HG02763 (cell line): Measurements from ENCODE around the gene PAF1.

Experiments
- ATAC-seq: cut with Tn5 transposase; IDR thresholded peaks from one replicate; pipeline ENCODE4 v1.9.1; 2021; ENCODE audit warnings: mild to moderate bottlenecking, moderate library complexity; ENCODE audit not compliant: unreplicated experiment

PAF1 gene

DNA sequence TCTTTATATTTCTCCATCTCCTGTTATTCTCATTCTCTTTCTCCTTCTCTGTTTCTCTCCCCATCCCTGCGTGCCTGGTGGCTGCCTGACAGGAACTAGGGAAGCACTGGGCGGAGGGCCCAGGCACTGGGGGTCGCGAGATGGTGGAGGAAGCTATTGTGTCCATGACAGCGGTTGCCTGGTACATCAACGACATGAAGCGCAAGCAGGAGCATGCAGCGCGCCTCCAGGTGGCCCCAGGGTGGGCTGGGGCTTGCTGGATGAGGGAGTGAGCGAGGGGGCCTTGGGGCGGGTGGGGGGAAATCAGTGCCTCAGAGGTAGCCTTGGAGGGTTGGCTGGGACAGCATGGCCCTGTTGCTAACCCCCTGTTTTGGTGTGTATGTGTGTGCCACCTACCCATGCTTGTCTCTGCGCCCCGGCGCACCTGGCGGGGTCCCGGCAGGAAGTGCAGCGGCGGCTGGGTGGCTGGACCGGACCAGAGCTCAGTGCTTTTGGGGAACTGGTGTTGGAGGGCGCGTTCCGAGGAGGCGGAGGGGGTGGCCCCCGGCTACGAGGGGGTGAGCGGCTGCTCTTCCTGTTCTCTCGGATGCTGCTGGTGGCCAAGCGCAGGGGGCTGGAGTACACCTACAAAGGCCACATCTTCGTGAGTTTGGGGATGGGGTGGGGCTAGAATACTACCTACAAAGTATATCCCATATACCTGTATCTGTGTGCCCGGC lies 26.7 kb upstream of the PAF1 start:
- ATAC-seq = no peak

DNA sequence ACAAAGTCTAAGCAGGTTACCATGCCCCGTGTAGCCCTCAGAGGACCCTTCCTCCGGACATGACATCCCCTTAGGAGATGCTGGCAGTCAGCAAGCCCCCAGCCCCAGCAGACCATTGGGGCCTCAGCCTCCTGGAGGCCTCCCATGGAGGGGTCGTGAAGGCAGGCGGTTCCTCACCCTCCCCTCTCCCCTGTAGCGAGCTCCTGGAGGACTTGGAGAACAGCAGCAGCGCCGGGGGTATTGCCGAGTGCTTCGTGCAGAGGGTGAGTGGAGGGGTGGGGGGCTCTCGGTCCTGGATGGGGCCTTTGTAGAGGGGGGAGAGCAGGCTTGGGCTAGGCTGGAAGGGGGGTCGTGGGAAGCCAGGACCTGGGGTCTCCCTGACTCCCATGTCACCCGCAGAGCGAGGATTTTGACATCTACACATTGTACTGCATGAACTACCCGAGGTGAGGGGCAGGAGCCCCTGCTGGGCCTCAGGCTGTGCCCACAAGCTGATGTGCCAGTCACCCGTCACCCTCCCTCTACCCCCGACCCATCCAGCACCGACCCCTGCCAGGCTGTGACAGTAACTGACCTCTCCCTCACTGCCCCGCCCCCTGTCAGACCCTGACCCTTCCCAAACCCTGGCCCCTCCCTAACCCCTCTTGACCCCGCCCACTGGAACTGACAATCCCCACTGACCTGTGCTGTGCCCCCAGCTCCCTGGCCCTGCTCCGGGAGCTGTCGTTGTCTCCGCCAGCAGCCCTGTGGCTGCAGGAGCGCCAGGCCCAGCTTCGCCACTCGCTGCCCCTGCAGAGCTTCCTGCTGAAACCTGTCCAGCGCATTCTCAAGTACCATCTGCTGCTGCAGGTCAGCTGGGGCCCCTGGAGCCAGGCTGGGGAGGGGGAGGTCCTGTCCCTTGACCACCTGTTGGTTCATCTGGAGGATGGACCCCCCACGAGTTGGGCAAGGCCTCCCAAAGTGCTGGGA lies 25.5 kb upstream of the PAF1 start:
- no peak for ATAC-seq

DNA sequence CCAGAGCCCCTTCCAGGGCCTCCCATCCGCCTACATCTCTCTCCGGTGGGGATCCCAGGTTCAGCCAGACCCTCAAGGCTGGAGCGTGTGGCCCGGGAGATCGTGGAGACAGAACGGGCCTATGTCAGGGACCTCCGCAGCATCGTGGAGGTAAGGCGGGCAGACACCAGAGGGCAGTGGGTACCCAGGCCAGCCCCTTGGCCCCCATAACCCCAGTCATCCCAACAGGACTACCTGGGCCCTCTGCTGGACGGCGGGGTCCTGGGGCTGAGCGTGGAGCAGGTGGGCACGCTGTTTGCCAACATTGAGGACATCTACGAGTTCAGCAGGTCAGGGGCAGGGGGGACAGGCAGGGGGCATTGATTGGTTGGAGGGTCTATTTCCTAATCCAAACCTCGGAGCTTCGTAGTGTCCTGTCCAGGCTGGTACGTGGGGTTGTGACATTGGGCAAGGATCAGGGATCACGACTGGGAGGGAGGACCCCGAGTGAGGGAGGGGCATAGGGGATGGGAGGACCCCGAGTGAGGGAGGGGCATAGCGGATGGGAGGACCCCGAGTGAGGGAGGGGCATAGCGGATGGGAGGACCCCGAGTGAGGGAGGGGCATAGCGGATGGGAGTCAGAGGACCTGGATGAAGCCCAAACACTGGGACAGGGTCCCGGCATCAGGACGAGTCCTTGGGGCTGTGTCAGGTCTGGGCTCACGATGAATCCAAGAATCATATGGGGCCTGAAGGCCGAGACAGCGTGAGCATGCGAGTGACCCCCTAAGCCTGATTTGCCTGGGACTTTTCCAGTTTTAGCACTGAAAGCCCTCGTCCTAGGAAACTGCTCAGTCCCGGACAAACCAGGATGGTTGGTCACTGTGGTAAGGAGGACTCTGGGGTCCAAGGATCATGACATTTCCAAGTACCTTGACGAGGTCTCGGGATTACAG lies 24.5 kb upstream of the PAF1 start:
- no peak for ATAC-seq

DNA sequence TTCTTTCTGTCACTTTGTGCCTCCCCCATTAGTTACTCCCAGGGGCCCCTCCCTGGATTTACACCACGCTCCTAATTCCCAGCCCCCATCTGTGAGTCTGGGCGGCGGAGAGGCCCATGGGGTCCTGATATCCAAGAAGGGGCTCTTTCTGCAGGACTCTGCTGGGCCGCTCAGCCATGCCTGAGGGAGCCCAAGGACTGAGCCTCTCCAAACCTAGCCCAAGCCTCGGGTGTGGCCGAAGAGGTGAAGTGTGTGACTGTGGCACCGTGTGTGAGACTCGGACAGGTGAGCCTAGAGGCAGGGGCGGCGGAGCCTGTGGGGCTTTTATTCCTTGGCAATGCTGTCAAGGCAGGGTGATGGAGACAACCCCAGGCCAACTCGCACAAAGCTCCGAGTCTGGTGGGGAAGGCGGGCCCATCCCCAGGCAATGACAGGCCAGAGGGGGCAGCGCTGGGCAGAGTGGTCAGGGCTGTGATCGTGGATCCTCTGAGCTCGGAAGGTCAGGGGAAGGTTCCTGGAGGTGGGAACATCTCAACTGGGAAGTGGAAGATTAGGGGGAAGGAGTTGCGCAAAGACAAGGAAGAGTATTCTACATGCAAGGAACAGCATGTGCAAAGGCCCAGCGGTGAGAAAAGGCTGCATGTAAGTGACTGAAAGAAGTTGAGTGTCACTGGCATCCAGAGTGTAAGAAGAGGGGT lies 23.2 kb upstream of the PAF1 start:
- ATAC-seq = no peak

DNA sequence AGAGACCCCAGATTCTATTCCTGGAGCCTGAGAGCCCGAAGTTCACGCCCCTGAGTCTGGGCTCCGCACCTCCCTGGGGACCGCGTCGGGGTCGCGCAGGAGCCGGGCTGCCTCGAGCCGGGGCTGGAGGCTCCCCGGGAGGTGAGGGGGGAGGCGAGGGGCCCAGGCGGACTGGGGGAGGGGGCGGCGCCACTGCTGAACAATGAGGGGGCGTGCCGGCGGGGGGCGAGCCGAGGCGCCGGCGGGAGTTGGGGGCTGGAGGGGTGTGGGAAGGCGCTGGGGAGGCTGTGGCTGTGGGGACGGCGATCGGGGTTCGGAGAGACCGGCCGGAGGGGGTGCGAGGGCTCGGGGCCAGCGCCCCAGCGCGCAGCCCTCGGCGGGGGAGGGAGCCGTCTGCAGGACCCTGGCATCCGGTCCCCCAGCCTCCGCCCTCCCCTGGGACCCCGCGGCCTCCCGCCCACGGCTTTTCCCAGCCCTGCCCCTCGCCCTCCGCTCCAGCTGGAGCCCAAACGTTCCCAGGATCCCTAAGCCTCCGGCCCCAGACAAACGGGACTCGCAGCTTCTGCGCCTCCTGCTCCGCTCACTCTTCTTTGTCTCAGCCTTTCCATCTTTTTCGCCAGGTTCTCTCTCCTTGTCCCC lies 22.5 kb upstream of the PAF1 start:
- ATAC-seq = no peak

DNA sequence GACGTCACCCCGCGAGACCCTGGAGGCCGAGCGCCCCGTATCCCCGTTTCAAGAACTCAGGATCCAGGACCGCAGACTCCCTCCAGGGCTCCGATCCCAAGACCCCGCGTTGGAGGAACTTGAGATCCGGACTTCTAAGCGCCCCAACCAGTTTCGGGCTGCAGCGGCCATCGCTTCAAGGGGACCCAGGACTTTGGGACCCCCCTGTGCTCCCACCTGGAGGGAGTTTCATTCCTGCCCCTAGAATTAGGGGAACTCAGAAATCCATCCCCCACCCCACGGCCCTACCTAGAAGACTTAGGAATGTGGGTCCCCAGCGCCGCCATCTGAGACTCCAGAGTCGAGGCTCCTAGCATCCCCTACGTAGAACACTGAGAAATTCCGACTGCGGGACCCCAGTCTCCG lies 22.0 kb upstream of the PAF1 start:
- no peak for ATAC-seq

DNA sequence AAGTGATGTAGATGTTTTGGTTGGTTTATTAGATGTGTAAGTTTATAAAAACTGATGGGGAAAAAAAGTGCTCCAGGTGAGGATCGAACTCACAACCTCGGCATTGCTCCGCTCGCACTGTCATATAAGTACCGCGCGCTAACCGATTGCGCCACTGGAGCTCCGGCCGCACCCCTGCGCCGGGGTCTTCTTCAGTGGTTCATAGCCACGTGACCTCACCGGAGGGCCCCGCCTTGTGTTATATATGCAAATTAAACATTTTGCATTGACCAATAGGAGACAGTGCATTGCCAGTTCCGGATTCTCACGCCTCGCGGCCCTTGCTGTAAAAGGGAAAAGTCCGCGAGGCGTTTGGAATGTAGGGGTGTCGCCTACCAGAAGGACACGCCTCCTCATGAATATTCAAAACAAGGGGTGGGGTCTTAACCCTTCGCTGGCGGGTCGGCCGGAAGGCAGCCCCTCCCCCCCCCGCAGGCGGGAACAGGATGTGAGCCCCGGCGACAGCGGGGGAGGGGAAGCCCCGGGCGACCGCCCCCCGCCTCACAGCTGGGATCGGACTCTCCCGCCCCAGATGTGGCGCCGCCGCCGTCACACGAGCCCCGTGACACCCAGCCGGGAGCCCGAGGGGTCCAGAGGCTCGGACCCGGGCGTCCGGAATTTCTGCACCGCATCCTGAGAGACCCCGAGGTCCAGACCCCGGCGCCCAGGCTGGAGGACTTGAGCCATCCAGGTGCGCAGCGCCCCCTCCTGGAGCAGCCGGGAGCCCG lies 21.4 kb upstream of the PAF1 start, which contains the start of gene PLEKHG2:
TSS of gene PLEKHG2 (plus strand) at position 570 of the 767 bp plus-strand sequence. CDS start 1,418 bp downstream, outside the sequence.
- ATAC-seq = peak; percentile 54

DNA sequence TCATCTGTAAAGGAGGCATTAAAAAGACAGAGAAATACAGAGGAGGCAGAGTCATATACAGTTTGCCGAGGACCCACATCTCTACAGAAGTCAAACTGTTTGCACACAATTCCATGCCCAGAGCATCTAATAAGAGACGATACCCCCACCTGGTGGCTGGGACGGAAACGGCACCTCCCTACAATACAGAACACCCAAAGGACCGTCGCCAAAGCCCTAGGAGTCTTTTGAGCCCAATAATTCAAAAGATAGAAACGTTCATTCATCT lies 20.9 kb upstream of the PAF1 start:
- ATAC-seq = peak; percentile 14

DNA sequence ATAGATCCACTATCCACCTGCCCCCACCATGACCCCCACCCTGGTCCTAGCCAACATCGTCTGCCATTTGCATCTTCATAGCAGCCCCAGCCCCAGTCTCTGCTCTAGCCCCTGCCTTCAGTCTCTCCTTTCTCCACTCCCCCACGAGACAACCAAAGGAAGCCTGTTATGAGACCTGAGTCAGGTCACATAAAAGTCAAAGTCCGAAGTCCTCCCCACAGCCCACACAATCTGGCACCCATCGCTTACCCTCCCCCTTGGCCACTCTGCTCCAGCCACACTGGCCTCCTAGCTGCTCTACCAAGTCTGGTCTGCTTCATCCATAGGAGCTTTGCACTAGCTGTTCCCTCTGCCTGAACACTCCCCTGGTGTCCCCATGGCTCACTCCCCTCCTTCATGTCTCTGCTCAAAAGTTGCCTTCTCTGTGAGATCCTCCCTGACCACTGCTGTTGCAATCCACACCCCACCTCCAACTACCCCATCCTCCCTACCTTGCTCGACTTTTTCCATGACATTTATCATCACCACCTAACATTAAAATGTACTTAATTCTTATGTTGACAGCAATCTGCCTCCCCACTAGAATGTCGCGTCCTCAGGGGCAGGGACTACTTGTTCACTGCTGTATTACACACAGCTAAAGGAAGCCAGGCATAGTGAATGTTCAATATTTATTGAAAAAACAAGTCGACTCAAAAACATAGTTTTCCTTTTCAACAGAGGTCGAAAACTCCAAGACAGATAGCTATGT lies 20.4 kb upstream of the PAF1 start:
- ATAC-seq = no peak

DNA sequence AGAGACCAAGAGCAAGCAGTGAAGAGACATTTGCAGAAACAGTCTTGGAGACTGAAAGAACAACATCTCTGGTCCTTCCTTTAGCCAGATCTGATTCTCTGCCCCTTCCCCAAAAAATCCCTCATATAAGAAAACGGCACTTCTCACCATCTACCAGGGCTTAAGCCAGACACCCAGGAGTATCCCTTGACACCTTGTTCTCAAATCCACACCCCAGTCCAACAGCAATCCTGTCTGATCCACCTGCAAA lies 19.9 kb upstream of the PAF1 start:
- ATAC-seq = no peak

DNA sequence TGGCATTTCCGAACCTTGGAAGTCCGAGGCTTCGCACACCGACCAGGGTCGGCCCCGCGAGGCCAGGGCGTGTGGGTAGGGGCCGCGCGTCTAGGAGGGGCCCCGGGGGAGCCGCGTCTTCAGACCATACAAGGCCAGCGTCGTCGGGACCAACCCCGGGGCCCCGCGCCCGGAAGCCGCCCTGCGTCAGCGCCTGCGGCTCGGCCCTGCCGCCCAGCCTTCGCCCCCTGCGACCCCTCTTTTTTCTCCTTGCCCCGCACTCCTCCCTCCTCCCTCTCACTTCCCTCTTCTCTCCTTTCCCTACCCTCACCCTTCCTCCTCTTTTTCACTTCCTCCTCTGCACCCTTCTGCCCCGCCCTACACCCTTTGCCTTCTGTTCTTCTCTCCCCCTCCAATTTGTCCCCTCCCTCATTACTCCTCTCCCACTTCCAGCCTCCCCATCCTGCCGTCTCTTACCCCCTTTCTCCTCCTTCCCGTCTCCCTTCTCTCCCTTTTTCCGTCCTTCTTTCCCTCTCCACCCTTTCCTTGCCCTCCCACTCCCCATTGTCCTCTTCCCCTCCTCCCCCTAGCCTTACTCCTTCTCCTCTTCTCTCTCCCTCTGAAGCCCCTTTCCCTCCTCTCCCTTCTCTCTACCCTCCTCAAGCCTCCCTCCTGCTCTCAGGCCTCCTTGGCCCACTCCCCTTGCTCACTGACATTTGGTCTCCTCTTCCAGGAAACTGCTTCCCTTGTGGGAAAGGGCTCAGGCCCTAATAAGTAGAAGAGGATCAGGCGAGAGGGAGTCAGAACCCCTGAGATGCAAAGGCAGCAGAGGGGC lies 19.3 kb upstream of the PAF1 start:
- peak; percentile 13 for ATAC-seq

DNA sequence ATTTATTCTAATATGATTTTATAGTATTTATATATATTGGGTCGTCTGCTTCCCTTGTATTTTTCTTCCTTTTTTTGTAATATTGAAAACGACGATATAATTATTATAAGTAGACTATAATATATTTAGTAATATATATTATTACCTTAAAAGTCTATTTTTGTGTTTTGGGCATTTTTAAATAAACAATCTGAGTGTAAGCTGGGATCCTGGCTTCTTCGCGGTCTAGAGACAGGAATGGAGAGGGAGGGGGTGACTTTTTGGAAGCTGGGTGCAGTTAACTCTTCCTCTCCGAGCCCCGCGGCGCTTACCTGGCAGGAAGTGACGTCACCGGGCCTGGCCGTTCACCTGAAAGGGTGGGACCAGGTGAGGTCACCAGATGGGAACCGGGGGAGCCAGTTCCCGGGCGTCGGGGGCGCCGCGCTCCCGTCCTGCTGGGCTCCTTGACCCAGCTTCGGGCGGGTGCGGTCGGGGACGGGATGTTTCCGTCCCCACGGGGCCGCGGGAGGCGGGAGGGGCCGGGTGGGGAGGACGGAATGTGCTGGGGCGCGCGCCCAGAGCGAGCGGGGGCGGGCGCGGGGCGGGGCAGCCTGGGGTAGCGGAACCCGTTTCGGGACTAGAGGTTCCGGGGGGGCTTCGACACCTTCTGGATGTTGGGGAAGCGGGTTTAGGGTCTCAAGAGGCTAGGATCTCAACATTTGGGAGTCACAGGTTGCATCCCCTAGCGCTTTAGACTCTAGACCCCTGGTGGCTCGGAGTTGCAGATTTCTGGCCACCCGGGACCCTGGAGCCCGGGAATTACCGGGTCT lies 18.5 kb upstream of the PAF1 start:
- no peak for ATAC-seq

DNA sequence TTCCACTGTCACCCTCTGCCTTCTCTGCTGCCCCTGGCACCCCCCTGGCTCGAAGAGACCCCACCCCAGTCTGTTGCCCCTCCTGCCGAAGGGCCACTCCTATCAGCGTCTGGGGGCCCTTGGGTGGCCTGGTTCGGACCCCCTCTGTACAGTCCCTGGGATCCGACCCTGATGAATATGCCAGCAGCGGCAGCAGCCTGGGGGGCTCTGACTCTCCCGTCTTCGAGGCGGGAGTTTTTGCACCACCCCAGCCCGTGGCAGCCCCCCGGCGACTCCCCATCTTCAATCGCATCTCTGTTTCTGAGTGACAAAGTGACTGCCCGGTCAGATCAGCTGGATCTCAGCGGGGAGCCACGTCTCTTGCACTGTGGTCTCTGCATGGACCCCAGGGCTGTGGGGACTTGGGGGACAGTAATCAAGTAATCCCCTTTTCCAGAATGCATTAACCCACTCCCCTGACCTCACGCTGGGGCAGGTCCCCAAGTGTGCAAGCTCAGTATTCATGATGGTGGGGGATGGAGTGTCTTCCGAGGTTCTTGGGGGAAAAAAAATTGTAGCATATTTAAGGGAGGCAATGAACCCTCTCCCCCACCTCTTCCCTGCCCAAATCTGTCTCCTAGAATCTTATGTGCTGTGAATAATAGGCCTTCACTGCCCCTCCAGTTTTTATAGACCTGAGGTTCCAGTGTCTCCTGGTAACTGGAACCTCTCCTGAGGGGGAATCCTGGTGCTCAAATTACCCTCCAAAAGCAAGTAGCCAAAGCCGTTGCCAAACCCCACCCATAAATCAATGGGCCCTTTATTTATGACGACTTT lies 17.7 kb upstream of the PAF1 start:
- no peak for ATAC-seq

DNA sequence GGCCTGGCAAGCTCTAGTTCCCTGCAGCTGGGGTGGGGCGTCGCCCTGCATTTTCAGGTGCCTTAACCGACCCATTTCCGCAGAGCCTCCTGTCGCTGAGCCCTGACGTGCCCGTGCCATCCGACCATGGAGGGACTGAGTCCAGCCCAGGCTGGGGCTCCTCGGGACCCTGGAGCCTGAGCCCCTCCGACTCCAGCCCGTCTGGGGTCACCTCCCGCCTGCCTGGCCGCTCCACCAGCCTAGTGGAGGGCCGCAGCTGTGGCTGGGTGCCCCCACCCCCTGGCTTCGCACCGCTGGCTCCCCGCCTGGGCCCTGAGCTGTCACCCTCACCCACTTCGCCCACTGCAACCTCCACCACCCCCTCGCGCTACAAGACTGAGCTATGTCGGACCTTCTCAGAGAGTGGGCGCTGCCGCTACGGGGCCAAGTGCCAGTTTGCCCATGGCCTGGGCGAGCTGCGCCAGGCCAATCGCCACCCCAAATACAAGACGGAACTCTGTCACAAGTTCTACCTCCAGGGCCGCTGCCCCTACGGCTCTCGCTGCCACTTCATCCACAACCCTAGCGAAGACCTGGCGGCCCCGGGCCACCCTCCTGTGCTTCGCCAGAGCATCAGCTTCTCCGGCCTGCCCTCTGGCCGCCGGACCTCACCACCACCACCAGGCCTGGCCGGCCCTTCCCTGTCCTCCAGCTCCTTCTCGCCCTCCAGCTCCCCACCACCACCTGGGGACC lies 16.9 kb upstream of the PAF1 start:
- no peak for ATAC-seq

DNA sequence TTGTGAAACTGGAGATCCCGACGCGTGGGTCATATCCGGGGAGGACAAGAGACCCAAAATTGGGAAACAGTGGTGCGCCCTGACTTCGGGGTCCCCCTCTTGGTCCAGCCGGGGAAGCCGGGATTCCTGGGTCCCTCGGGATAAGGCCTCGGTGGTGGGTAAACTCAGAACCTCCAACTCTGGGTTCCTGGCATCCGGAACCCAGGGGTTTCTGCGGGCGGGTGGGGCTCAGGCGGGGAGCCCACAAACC lies 16.4 kb upstream of the PAF1 start:
- no peak for ATAC-seq
